Thyroid gland (tissue), 4 donors: ENCODE results near the gene BAG1. TPM values are rescaled to one million over a fixed set of nuclear protein-coding genes. Genes with fewer than 3 reads are reported as not detected.

Source experiments
- DNase-seq, 2 donors: peaks; one replicate each; pipeline ENCODE4 v3.0.0-alpha.2; 2019
- H3K27ac ChIP-seq, 3 donors: fragments of 200-600 bp; sonication (generic); 1 replicate in 2 of 3; 2 replicates in 1 of 3; pipeline ENCODE4 v1.5.1; 2016 to 2019; ENCODE audit warnings: mild to moderate bottlenecking in 1 of 3, moderate library complexity in 1 of 3
- H3K27me3 ChIP-seq: fragments of 200-600 bp; sonication (generic); one replicate; pipeline ENCODE4 v1.5.1; 2019
- H3K36me3 ChIP-seq, 2 donors: fragments of 200-600 bp; sonication (generic); one replicate each; pipeline ENCODE4 v1.5.1; 2016 to 2019
- H3K4me1 ChIP-seq, 2 donors: fragments of 200-600 bp; sonication (generic); one replicate each; pipeline ENCODE4 v1.5.1; 2017 to 2019
- H3K4me3 ChIP-seq, 3 donors: fragments of 200-600 bp; sonication (generic); replicated peaks in 1 of 3; 1 replicate in 2 of 3; 2 replicates in 1 of 3; pipeline ENCODE4 v1.5.1; 2016; ENCODE audit warnings: mild to moderate bottlenecking in 1 of 3
- H3K9me3 ChIP-seq: fragments of 200-600 bp; sonication (generic); one replicate; pipeline ENCODE4 v1.5.1; 2017
- CTCF ChIP-seq, 6 experiments: fragments of 200-600 bp in 3 of 6; fragments of 450-650 bp in 3 of 6; sonication (generic) in 3 of 6; IDR thresholded peaks; one replicate each; pipeline ENCODE4 v1.5.1; 2016 to 2019; ENCODE audit warnings: antibody characterized with exemption in 6 of 6, mild to moderate bottlenecking in 2 of 6, inconsistent platforms in 1 of 6, moderate library complexity in 1 of 6
- POLR2A ChIP-seq, 2 donors: fragments of 450-650 bp; IDR thresholded peaks; one replicate each; pipeline ENCODE4 v1.6.1; 2017; ENCODE audit warnings: antibody characterized with exemption in 2 of 2, mild to moderate bottlenecking in 2 of 2, moderate library complexity in 1 of 2
- WGBS, 2 donors: methylation state at CpG; one replicate each; pipeline ENCODE4 v1.1.5; 2017; 5-methylcytosine and 5-hydroxymethylcytosine counted together
- intact Hi-C: fragments of 100-400 bp; cut with DNase I; formaldehyde crosslinking; loops from one replicate; pipeline ENCODE4 v1.15.1; 2023
- total RNA-seq, 4 donors: library from RNA; depleted of rRNA; stranded (reverse); fragments of >200 nt; gene quantifications; one replicate each; pipeline ENCODE4 v1.2.3, GENCODE V29; 2016

BAG1 gene
- total RNA-seq, 4 donors from 2014 or later, result 72.0 to 135 (median 99.3) TPM

DNA sequence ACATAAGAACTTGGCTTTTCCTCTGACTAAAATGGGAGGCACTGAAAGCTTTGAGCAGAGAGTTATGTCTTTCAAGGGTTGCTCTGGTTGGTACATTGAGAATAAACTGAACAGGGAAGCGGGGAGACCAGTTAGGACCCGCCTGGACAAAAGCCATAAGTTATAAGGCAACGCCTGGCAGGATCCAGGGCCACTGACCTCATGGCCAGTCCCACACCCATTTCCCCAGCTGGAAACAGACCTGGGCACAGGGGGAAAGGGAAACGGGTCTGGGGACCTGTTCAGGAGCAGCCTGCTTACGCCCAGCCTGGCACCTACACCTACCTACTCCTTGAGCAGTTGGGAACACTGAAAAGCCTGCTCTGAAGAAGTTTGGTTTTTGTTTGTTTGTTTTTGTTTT is 23.2 kb downstream of the BAG1 start:
- intact Hi-C loops, result no loop called here
- H3K4me1 ChIP-seq, result no peaks in the 10 kb centered on the region
- no peak for DNase-seq

GRCh38 chr9:33239921-33240320 is 24.6 kb downstream of the BAG1 start, which contains the start of gene SPINK4:
Gene SPINK4 (plus strand): TSS chr9:33240167. CDS start chr9:33240209, 42 bp downstream.
- Histone ChIP-seq H3K27ac (no peak within 1 kb of the TSS), H3K27me3 (no peaks in the 10 kb centered on the region), H3K4me1 (no peaks in the 10 kb centered on the region), H3K4me3 (no peak within 1 kb of the TSS), H3K9me3 (no peaks in the 10 kb centered on the region), H3K36me3 (no peaks in the 10 kb centered on the region)
- 58 to 61% methylated on average over 7 of the region's 7 CpGs for WGBS, 2 donors
- TF ChIP-seq CTCF (IDR thresholded peaks at IDR 0.05) (no peak), POLR2A (IDR thresholded peaks at IDR 0.05) (no peak)
- no peak for DNase-seq
- intact Hi-C loops, result no loop called here

More for the DNA sequence above, 23.2 kb downstream of the BAG1 start:
- no peak overlapping the region for H3K27ac ChIP-seq
- no peaks in the 10 kb centered on the region for H3K36me3 ChIP-seq
- no peak for TF ChIP-seq CTCF (IDR thresholded peaks at IDR 0.05)
- TF ChIP-seq POLR2A (IDR thresholded peaks at IDR 0.05), result no peak
- no peaks in the 10 kb centered on the region for H3K27me3 ChIP-seq
- WGBS, 2 donors, result 80 to 81% methylated on average over 5 of the region's 5 CpGs
- H3K4me3 ChIP-seq, result no peak overlapping the region
- H3K9me3 ChIP-seq, result no peaks in the 10 kb centered on the region

- TF ChIP-seq POLR2A (IDR thresholded peaks at IDR 0.05) (no peak), CTCF (IDR thresholded peaks at IDR 0.05) (no peak)
- H3K27ac ChIP-seq, result no peak overlapping the region
- H3K4me3 ChIP-seq, result no peak overlapping the region
- no peaks in the 10 kb centered on the region for H3K9me3 ChIP-seq
- H3K27me3 ChIP-seq, result no peaks in the 10 kb centered on the region
- no peak for DNase-seq
- H3K36me3 ChIP-seq, result no peaks in the 10 kb centered on the region
- intact Hi-C loops, result no loop called here
- H3K4me1 ChIP-seq, result peaks cover 0 to 14% of the 10 kb centered on the region in 2 donors
- 49 to 74% methylated on average over 3 of the region's 3 CpGs for WGBS, 2 donors
Measured at GRCh38 chr9:33236571-33236970, 27.9 kb downstream of the BAG1 start.

- no peaks in the 10 kb centered on the region for H3K36me3 ChIP-seq
- no peaks in the 10 kb centered on the region for H3K27me3 ChIP-seq
- 76 to 88% methylated on average over 9 of the region's 9 CpGs for whole genome bisulfite sequencing, 2 donors
- no peaks in the 10 kb centered on the region for H3K9me3 ChIP-seq
- no peak for TF ChIP-seq POLR2A (IDR thresholded peaks at IDR 0.05)
- intact Hi-C loops, result no loop called here
- H3K4me1 ChIP-seq, result peaks cover 0 to 24% of the 10 kb centered on the region in 2 donors
- H3K4me3 ChIP-seq, result no peak overlapping the region
- no peak for DNase-seq
- peak overlapping the region in 1 of 3 donors; percentile 40 for H3K27ac ChIP-seq
Measured at GRCh38 chr9:33234511-33235467, 29.7 kb downstream of the BAG1 start.

DNA sequence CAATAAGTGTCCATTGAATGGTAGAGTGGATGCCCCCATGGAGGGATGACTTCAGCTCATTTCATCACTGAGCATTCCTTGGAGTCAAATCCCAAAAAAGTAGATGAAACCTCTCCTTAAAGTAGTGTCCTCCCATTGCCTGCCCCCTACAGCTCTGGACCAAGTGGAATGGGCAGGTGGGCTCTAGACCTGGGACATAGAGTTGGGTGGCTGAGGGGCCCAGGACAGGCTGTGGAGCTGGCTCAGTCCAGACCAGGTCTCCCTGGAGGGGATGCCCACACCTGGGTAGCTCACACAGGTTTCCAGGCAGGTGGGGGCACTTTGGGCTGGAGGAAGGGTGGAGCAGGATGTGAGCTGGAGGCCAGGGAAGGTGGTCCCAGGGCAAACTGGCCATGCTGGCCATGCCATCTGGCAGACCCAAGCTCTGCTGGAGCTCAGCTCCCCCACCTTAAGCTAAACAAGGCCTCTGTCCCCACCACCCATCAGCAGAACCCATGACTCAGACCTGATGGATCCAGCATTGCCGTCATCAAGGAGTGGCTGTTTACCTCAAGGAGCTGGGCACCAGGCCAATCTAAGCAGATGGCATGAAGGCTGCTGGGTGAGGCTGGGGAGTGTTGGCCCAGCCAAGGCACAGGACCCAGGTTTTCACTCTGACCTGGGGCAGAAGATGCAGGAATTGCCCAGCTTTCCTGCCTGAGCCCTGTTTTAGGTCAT is 30.7 kb downstream of the BAG1 start:
- intact Hi-C loops, result no loop called here
- H3K4me1 ChIP-seq, result peaks cover 0 to 24% of the 10 kb centered on the region in 2 donors
- TF ChIP-seq POLR2A (IDR thresholded peaks at IDR 0.05) (no peak), CTCF (IDR thresholded peaks at IDR 0.05) (no peak)
- no peaks in the 10 kb centered on the region for H3K27me3 ChIP-seq
- DNase-seq, result peak; percentile 79 to 81
- no peaks in the 10 kb centered on the region for H3K9me3 ChIP-seq
- H3K4me3 ChIP-seq, result no peak overlapping the region
- H3K27ac ChIP-seq, result peak overlapping the region in 1 of 3 donors; percentile 40
- WGBS, 2 donors, result 17% methylated on average over 1 of the region's 1 CpG
- H3K36me3 ChIP-seq, result no peaks in the 10 kb centered on the region
